CD4-positive, alpha-beta T cell (primary cell): ENCODE measurements around the gene LRRTM4. TPM values are rescaled to one million over a fixed set of nuclear protein-coding genes. Genes with fewer than 3 reads are reported as not detected.

Source experiments
- ATAC-seq: fragments of 200-7000 bp; cut with Tn5 transposase; one replicate; pipeline ENCODE4 v1.10.0; 2022; ENCODE audit warnings: mild to moderate bottlenecking; ENCODE audit not compliant: poor library complexity
- CTCF ChIA-PET: fragments of 350-600 bp; sonication (Branson Sonifier 250); formaldehyde crosslinking; loops from one replicate; lab custom pipeline; 2021; ENCODE audit warnings: antibody characterized with exemption, inconsistent platforms; lab: Charles Lee
- POLR2A ChIA-PET: fragments of 350-600 bp; sonication (Branson Sonifier 250); formaldehyde crosslinking; loops from one replicate; lab custom pipeline; 2021; ENCODE audit warnings: antibody characterized with exemption, inconsistent platforms; lab: Charles Lee
- DNase-seq, 14 experiments: peaks; one replicate each; pipeline ENCODE4 v3.0.0-alpha.2; 2013 to 2020; ENCODE audit warnings: mixed read lengths in 2 of 14
- H3K27ac ChIP-seq, 2 donors: one replicate each; pipeline versions ENCODE4 v1.5.1 to v1.7.0; 2013; ENCODE audit warnings: low read length in 2 of 2, low read depth in 1 of 2, mild to moderate bottlenecking in 1 of 2
- H3K27me3 ChIP-seq, 2 experiments: 1 replicate in 1 of 2; 2 replicates in 1 of 2; pipeline versions ENCODE4 v1.6.1 to v1.7.0; 2013; ENCODE audit warnings: low read length in 2 of 2, control low read depth in 1 of 2, mild to moderate bottlenecking in 1 of 2, moderate library complexity in 1 of 2; ENCODE audit not compliant: insufficient read depth in 2 of 2, control insufficient read depth in 1 of 2
- H3K36me3 ChIP-seq: one replicate; pipeline ENCODE4 v1.6.1; 2013; ENCODE audit warnings: low read length, control low read depth; ENCODE audit not compliant: insufficient read depth
- H3K4me1 ChIP-seq: one replicate; pipeline ENCODE4 v1.6.1; 2013; ENCODE audit warnings: low read length, control low read depth; ENCODE audit not compliant: insufficient read depth
- H3K4me3 ChIP-seq: one replicate; pipeline ENCODE4 v1.5.1; 2013; ENCODE audit warnings: mild to moderate bottlenecking, low read length, moderate library complexity
- H3K9me3 ChIP-seq, 2 experiments: 1 replicate in 1 of 2; 2 replicates in 1 of 2; pipeline versions ENCODE4 v1.6.1 to v1.7.0; 2013; ENCODE audit warnings: low read length in 2 of 2, mild to moderate bottlenecking in 2 of 2, control low read depth in 1 of 2, moderate library complexity in 1 of 2; ENCODE audit not compliant: control insufficient read depth in 1 of 2, insufficient read depth in 1 of 2
- H3K27ac Mint-ChIP-seq: one replicate; pipeline ENCODE4 v1.8.0; 2020; ENCODE audit warnings: mixed read lengths
- H3K27me3 Mint-ChIP-seq: one replicate; pipeline ENCODE4 v1.8.0; 2021; ENCODE audit warnings: mixed read lengths
- H3K36me3 Mint-ChIP-seq: one replicate; pipeline ENCODE4 v1.8.0; 2021; ENCODE audit warnings: low read depth, mixed read lengths
- H3K4me1 Mint-ChIP-seq: one replicate; pipeline ENCODE4 v1.8.0; 2021; ENCODE audit warnings: low read depth, mixed read lengths
- H3K4me3 Mint-ChIP-seq: one replicate; pipeline ENCODE4 v1.8.0; 2020; ENCODE audit warnings: mild to moderate bottlenecking, mixed read lengths
- H3K9me3 Mint-ChIP-seq: one replicate; pipeline ENCODE4 v1.8.0; 2020; ENCODE audit warnings: mixed read lengths
- CTCF ChIP-seq: fragments of 200-600 bp; IDR thresholded peaks from one replicate; pipeline ENCODE4 v1.8.0; 2022; ENCODE audit warnings: antibody characterized with exemption, mild to moderate bottlenecking
- intact Hi-C, 2 experiments: fragments of 100-400 bp; cut with DNase I in 1 of 2; cut with micrococcal nuclease in 1 of 2; formaldehyde crosslinking; loops; one replicate each; pipeline versions ENCODE4 v1.15.1 to v1.9.0; 2023 to 2025; cut with DNase I, micrococcal nuclease
- total RNA-seq, 174 experiments: library from RNA in 2 of 174; stranded (reverse) in 2 of 174; gene quantifications; one replicate each; pipeline ENCODE4 v1.2.3 and lab custom pipeline; 2021 to 2026

LRRTM4 gene
- total RNA-seq, 2 experiments from 2014 or later: not detected

GRCh38 chr2:77270433-77270832 lies 251.7 kb downstream of the LRRTM4 start:
- Mint-ChIP-seq H3K27ac (no peak overlapping the region), H3K9me3 (peaks cover 12% of the 10 kb centered on the region), H3K4me3 (no peak overlapping the region), H3K27me3 (no peaks in the 10 kb centered on the region), H3K36me3 (no peaks in the 10 kb centered on the region), H3K4me1 (no peaks in the 10 kb centered on the region)
- H3K27ac ChIP-seq: no peak overlapping the region
- no peaks in the 10 kb centered on the region for H3K4me1 ChIP-seq
- no peak for TF ChIP-seq CTCF
- intact Hi-C loops: no loop called here
- no peak overlapping the region for H3K4me3 ChIP-seq
- H3K9me3 ChIP-seq: peaks cover 0 to 5% of the 10 kb centered on the region in 2 experiments
- ATAC-seq (no peak), DNase-seq (no peak)
- POLR2A ChIA-PET: no interaction called here
- no peaks in the 10 kb centered on the region for H3K27me3 ChIP-seq
- no peaks in the 10 kb centered on the region for H3K36me3 ChIP-seq
- CTCF ChIA-PET: no interaction called here

GRCh38 chr2:77268626-77269025 lies 253.6 kb downstream of the LRRTM4 start:
- no peak overlapping the region for H3K4me3 Mint-ChIP-seq
- TF ChIP-seq CTCF: no peak
- H3K4me1 ChIP-seq: no peaks in the 10 kb centered on the region

DNA sequence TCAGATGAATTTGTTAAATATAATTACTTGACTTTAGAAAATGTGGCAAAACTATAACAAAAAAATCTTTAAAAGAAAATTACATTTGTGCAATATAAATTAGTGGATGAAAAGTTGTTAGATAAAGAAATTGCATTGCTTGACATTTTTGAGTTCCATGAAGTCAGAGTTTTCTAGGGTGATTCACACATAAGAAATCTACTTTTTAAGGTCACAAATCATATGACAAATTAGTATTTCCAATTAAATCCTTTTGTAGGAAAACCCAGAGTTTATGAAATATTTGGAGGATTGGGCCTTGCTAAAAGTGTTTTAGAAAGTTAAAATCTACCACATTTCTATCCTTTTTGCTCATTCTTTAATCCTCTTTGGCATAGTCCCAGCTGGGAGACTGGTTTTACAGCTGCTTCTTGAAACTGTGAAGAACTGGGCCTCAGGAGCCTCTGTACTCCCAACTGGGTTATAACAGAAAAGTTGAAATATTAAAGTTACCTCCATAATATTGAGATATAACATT lies 289.2 kb downstream of the LRRTM4 start:
- Mint-ChIP-seq H3K27ac (no peak overlapping the region), H3K4me3 (no peak overlapping the region), H3K4me1 (no peaks in the 10 kb centered on the region), H3K9me3 (peaks cover 4% of the 10 kb centered on the region), H3K27me3 (no peaks in the 10 kb centered on the region), H3K36me3 (no peaks in the 10 kb centered on the region)
- ATAC-seq (no peak), DNase-seq (no peak)
- Histone ChIP-seq H3K4me1 (no peaks in the 10 kb centered on the region), H3K27ac (no peak overlapping the region), H3K27me3 (no peaks in the 10 kb centered on the region), H3K36me3 (no peaks in the 10 kb centered on the region), H3K9me3 (peaks cover 0 to 5% of the 10 kb centered on the region in 2 experiments), H3K4me3 (no peak overlapping the region)
- ChIA-PET CTCF (no interaction called here), POLR2A (no interaction called here)
- intact Hi-C loops: no loop called here
- no peak for TF ChIP-seq CTCF

More at GRCh38 chr2:77268626-77269025, 253.6 kb downstream of the LRRTM4 start:
- no peaks in the 10 kb centered on the region for H3K27me3 Mint-ChIP-seq
- no peaks in the 10 kb centered on the region for H3K4me1 Mint-ChIP-seq
- ATAC-seq: no peak
- Histone ChIP-seq H3K4me3 (no peak overlapping the region), H3K27me3 (no peaks in the 10 kb centered on the region), H3K9me3 (peaks cover 0 to 9% of the 10 kb centered on the region in 2 experiments), H3K27ac (no peak overlapping the region), H3K36me3 (no peaks in the 10 kb centered on the region)
- no peak for DNase-seq
- CTCF ChIA-PET: no interaction called here
- peaks cover 7% of the 10 kb centered on the region for H3K9me3 Mint-ChIP-seq
- no peaks in the 10 kb centered on the region for H3K36me3 Mint-ChIP-seq
- POLR2A ChIA-PET: no interaction called here
- intact Hi-C loops: no loop called here
- H3K27ac Mint-ChIP-seq: no peak overlapping the region
